HFF-Myc (cell line): ENCODE results near the gene MEGF11.

ENCODE experiments used
- DNase-seq: peaks from one replicate; pipeline ENCODE4 v3.0.0-alpha.2; 2011; ENCODE audit warnings: low read depth; ENCODE audit errors: extremely low read depth
- H3K4me3 ChIP-seq: replicated peaks from 2 replicates; pipeline ENCODE4 v1.5.1; 2011; ENCODE audit warnings: low read depth, mild to moderate bottlenecking, control low read depth, low read length
- TF ChIP-seq, protein P1 (sequence below): IDR thresholded peaks from 2 replicates; pipeline ENCODE4 v1.5.1; 2012; ENCODE audit warnings: mild to moderate bottlenecking, low read depth, low read length, control low read depth; ENCODE audit errors: missing control alignments

MEGF11 gene

DNA sequence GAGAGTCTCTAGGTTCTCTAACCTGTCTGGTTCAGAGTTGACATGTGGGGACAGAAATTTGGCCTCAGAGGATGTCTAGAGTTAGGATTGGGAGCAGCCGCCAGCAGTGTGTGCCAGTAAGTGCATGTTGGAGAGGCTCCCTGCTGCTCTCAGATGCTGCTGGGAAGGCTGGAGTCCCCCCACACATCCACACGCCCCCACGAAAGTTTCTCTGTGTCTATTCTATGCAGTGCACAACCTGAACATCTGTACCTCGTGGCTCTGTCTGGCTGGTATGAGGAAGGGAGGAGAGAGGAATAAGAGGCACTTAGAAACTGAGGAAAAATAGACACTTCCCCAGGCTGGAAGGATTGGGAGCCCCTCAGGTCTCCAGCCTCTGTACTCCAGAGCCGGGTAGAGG lies 252.5 kb downstream of the MEGF11 start:
- TF ChIP-seq, protein P1, sequence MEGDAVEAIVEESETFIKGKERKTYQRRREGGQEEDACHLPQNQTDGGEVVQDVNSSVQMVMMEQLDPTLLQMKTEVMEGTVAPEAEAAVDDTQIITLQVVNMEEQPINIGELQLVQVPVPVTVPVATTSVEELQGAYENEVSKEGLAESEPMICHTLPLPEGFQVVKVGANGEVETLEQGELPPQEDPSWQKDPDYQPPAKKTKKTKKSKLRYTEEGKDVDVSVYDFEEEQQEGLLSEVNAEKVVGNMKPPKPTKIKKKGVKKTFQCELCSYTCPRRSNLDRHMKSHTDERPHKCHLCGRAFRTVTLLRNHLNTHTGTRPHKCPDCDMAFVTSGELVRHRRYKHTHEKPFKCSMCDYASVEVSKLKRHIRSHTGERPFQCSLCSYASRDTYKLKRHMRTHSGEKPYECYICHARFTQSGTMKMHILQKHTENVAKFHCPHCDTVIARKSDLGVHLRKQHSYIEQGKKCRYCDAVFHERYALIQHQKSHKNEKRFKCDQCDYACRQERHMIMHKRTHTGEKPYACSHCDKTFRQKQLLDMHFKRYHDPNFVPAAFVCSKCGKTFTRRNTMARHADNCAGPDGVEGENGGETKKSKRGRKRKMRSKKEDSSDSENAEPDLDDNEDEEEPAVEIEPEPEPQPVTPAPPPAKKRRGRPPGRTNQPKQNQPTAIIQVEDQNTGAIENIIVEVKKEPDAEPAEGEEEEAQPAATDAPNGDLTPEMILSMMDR, result no peak
- H3K4me3 ChIP-seq, result no peak overlapping the region
- no peak for DNase-seq

DNA sequence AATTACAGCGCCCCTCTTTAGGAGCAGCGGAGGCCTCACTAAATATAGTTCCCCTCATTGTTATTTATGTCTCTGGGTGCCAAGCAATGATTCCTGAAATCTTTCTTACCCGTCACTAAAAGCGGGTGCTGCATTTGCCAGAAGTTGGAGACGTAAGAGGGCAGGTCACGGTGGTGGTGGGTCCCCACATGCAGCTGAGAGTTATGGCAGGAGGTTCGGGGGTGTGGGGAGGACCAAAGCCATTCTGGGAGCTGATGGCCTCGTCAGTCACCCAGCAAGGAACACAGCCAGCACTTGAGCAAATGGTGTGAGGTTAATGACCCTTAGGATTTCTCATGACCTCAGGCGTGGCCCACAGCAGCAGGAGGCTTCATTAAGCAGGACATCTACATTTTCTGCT lies 255.1 kb downstream of the MEGF11 start:
- H3K4me3 ChIP-seq, result no peak overlapping the region
- TF ChIP-seq, protein P1, result no peak
- no peak for DNase-seq

DNA sequence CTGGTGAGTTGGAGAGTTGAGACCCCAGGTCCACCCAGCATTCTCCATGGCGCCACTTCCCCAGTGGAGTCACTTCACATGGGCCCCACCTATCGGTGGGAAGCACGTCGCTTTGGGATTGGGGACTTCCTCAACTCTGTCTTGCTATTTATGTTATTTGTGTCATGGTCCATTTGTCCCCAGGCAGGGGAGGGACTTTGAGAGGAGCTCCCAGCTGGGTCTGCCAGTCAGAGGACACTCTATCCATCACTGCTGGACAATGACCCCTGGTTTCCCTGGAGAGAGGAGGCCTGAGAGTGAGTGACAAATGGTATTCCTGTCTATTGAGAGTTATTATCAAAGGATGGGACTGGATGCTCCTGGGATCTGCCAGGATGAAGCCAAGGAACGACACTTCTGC lies 256.6 kb downstream of the MEGF11 start:
- TF ChIP-seq, protein P1, result no peak
- no peak for DNase-seq
- no peak overlapping the region for H3K4me3 ChIP-seq

DNA sequence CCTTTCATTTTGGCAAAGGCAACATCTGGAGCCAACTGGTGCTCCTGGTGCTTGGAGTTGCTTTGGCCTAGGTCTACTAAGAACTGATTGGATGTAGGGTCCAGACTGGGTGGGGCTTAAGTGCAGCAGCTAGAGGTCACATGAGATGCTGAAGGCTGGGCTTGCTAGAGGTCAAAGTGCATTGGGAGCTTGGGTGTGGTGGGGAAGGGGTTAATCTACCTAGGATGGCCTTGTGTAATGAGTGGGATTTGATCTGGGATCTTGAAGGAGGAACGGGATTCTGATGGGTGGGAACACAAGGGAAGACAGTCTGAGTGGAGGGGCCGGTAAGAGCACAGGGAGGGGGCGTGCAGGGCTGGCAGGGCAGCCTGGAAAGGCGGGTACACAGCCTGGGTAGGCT lies 258.7 kb downstream of the MEGF11 start:
- H3K4me3 ChIP-seq, result no peak overlapping the region
- TF ChIP-seq, protein P1, result no peak
- DNase-seq, result no peak

DNA sequence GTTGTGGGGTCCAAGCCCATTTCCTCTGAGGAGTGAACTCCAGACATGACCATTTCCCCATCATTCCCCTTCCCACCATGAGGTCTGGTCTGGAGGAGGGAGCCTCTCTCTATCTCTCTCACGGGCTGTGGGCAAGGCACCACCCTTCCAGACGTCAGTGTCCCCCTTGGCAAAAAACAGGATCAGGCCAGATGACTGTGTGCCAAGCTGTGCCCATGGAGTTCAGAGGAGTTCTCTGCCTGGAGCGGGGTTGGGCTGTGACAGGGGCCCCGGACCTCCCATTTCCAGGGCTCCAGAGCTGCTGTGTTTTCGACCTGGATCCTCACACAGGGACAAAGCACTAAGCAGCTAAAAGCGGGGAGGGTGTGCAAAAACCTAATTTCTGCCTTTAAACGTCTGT lies 259.8 kb downstream of the MEGF11 start:
- DNase-seq, result no peak
- TF ChIP-seq, protein P1, result no peak

DNA sequence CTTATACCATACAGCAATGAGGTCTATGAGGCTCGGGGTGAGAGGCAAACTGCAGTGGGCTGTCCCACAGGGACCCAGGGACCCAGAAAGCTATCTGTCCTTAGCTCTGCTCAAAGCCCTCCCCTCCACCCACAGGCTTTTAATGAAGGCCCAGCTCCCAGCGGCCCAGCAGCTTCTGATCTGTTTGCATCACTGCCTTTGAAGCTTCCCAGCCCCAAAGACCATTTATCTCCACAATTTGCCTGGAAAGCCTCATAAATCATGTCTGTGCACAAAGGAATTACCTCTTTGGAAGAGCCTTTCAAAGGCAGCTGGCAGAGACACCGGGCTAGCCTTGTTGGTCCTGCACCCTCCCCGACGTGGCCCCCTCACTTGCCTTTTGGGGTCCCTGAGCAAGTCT lies 260.3 kb downstream of the MEGF11 start:
- TF ChIP-seq, protein P1, result no peak
- no peak for DNase-seq

More for the DNA sequence above, 259.8 kb downstream of the MEGF11 start:
- no peak overlapping the region for H3K4me3 ChIP-seq

DNA sequence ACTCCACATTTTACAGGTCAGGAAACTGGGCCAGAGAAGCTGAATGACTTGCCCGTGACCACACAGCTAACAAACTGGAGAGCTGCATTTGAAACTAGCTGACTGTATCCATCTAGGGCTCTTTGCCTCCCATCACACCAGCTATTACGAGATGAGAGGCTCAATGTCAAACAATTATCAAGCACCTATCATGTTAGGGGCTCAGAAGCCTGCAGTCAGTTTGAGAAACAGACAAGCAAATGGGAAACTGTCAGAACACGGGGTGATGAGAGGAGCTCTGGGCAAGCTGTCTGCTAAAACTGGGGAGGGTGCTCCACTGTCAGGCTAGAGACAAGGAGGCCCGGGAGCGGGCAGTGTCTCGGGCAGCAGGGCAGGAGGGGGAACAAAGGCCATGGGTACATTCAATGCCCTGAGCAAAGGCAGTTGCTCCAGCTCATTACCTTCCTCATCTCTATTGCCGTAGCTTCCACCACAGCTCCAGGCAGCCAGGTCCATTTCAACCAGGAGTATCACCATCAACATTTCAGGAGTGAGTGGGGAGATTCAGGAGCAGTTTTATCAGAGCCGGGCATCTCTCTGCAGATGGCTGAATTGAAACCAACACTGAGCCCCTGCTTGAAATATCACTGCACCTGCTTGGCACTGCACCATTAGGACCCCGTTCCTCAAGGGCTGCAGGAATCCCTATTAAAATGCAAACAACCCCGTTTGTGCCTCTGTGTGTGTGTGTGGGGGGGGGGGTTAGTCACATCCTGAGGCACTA lies 261.6 kb downstream of the MEGF11 start:
- DNase-seq, result no peak
- no peak overlapping the region for H3K4me3 ChIP-seq
- TF ChIP-seq, protein P1, result no peak

More for the DNA sequence above, 260.3 kb downstream of the MEGF11 start:
- no peak overlapping the region for H3K4me3 ChIP-seq
